Right kidney (tissue), 1 donor: ENCODE results near the gene PCIF1.
"Not testable (repeated sequence)": the region's sequence is repeated elsewhere in the genome, so short reads cannot be mapped to it uniquely, and the experiment has no call there.

Source experiments
- DNase-seq: peaks from one replicate; pipeline ENCODE4 v3.0.0-alpha.2; 2016

Gene PCIF1

DNA sequence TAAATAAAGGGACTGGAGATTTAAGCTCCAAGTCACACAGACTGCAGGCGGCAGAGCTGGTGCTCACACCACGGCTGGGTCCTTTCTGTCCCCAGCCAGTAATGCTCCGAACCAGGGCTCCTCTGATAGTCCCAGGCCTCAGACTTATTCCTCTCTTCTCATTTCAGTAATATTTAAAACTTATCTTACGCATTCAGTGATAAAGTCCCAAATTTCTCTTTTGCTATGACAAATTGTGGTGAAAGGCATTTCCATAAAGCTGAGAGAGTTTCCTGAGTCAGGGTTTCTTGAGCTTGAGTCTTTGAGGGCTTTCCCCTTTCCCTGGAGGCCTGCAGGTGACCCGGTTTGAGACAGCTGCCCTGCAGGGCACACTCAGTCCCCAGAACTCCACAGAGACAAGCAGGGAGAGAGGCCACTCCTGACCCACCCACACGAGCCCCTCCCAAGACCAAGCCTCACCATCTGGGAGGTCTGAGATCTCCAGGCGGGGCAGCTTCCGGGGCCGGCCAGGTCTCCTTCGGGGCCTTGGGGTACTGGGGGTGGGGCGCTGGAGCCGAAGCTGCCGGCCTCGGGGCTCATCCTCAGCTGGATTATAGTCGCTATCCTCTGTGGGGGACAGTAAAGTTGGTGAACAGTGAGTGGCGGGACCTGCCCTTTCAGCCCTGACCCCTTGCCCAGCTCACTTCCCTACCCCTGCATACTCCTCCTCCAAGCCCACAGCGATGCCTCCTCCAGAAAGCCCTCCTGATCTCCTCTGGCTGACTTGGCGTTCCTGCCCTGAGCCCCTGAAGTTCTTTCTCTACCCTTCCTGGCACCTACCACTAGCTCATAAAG, 30.9 kb downstream of the PCIF1 start:
- DNase-seq, result no peak

DNA sequence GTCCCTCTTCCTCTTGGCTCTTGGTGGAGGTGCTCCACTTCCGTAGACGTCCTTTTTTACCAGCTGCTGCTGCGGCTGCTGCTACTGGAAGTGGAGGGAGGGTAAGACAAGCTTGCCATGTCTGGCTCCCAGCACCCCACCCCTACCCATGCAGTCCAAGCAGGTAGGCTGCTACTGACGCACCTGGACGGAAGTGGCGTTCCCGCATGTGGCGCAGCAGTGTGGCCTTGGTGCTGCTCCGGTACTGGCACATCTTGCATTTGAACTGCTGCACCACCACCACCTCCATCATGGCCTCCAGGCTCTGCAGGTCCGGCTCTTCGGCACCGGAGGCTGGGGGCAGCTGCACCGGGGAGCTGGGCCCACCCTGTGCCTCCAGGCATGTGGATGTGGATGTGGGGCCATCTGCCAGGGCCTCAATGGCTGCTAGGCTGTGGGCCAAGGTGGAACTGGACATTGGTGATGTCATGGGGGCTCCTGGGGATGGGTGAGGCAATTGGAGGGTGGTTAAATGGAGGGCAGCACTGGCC, 33.1 kb downstream of the PCIF1 start:
- DNase-seq, result no peak

DNA sequence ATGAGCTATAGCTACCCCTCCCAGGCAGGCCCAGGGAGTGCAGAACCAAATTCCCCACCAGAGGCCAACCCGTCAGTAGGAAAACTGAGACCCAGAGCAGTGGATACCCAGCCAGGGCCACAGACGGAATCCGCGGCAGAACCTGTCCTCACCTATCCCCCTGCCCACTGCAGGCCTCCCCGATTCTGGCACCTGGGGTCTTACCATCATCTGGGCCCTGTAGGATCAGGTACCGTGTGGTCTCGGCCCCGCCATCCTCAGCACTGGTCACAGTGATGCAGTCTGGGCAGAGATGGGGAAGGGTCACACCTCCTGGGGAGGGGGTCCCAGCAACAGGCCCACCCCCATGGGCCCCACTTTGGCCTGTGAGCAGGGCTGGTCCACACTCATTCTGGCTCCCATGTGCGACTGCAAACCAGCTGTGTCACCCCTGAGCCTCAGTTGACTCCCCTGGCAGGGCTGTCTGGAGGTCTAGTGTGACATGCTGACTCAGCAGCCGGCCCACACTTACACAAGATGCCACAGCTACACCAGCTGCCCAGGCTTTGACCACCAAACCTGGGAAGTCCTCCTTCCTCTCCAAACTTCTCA, 33.7 kb downstream of the PCIF1 start:
- no peak for DNase-seq

DNA sequence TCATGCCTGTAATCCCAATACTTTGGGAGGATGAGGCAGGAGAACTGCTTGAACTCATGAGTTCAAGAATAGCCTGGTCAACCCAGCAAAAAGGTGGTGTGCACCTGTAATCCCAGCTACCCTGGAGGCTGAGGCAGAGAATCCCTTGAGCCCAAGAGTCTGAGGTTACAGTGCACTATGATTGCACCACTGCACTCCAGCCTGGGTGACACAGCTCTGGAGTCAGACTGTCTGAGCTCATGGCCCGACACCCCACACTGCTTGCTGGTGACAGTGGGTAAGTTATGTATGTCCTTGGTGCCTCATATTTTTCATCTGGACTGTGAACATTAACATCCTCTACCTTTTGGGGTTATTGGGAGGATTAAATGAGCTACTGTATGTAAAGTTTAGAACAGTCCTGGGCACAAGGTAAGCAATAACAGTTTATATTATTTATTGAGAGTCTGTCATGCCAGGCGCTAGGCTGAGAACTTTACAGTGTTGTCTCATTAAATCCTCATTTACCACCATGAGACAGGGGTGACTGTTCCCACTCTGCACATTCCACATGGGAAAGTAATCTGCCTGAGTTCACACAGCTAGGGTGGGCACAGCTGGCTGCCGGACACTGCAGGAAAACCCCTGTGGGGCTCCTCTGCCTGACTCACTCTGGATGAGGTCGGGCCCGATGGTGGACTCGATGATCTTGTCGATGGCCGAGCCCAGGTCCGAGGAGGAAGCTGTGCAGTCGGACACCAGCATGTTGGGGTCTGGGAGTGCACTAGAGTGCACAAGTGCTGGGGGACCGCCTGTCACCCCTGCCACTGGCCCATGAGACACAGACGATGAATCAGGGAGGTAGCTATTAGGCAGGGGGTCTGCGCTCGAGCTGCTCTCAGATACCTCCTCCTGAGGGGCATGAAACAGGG, 34.6 kb downstream of the PCIF1 start:
- DNase-seq, result no peak

DNA sequence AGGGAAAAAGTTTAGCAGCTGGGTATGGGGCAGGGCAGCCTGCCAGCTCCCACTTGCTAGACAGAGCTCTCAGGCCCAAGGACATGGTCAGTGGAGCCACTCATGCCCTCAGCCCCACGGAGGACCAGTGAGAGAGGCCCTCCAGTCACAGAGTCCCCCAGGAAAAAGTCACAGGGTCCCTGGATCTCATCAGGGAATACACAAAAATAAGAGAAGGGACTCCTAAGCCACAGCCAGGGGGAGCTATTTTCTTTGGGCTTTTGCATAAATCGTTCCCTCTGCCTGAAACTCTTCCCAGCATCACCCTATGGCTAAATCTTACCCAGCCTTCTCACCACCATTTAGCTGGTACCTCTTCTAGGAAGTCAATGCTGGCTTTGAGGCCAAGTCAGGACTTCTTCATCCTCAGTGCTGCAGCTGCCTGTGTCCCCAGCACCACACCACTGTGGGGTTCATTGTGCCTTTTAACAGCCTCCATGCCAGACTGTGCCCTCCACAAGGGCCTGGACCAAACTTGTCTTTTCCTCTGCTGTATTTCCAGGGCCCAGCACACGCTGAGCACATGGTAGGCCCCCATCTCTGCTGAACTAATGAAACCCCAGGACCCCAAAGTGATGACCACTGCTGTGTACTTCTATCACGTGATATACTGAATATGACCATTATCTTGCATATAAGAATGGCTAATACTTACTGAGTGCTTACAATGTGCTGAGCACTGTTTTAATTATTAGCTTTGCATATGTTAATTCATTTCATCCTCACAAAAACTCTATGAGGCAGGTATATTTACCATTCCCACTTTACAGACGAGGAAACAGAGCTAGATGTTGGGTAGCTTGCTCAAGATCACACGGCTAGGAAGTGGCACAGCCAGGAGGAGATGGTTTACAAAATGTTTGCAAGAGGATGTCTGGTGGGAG, 35.5 kb downstream of the PCIF1 start:
- DNase-seq, result no peak

DNA sequence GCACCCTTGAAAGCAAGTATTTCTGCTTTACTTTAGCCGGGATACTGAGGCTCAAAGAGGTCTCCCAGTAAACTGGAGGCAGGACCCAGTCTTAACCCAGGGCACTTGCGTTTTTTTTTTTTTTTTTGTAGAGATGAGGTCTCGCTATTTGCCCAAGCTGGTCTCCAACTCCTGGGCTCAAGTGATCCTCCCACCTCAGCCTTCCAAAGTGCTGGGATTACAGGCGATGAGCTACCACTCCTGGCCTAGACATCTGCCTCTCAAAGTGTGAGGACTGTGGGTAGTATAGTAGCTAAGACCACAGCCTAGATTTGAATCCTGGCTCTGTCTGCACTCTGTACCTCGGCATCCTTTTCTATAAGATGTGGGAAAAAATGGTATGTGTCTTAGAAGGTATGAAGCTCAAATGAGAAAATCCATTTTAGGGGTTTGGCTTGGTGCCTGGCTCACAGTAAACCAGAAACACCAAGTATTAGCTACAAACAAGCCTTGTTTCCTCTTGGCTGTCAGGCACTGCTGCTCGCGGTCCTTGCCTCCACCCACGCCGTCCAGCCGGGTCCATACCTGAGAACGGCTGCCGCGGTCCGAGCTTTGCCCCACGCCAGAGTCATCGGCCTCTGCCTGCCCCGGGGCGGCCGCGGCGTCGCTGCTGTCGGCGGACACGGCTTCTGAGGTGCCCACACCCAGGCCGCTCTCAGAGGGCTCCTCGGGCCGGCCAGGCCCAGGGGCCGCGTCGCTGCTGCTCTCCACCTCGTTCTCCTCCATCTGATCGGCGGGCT, 36.4 kb downstream of the PCIF1 start:
- DNase-seq, result no peak

DNA sequence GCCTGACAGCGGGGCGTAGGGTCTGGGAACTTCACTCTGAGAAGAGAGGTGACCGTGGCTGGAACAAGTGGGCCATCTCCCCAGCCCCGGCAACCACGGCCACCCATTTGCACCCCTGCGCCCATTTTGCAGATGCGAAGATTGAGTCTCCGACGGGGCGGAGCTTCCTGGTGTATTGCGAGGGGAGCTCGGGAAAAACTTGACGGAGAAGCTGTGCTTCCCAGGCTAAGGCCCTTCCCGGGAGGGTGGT, 36.9 kb downstream of the PCIF1 start:
- DNase-seq, result no peak

DNA sequence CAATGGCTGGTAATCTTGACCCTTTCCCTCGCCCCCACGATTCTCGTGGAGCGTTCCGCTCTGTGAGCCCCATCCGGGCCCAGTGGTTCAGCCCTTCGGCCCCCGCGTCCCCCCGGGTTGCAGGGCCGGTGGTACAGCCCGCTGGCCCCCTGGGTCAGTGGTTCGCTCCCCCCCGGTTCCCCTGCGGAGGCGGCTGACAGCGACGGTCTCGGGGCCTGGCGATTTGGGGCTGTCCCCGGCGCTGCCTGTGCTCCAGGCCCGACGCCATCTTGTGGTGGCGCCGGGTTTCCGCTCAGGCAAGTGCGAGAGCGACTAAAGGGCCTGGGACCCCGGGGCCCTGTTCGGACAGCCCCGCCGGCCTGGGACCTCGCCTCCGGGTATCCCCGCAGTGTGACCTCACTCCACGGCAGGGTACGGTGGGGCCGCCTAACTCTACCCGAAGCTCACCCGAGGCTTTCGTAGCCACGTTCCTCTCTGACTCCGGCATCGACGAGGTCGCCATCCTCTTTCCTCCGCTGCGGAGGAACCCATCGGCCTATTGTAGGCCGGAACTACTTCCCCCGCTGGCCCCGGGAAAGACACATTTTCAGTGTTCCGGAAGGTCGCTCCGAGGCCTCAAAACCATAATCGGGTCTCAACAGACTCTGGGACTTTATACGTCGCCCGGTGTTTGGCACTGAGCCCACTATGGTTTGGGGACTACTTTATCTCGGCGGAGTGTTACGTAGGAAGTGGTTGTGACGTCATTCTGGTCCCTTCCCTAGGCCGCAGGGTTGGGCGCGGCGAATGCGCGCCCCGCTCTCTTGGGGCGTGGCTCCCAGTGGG, 37.4 kb downstream of the PCIF1 start, which contains the start of gene ZNF335:
TSS of gene ZNF335 (minus strand) at position 529 of the 825 bp plus-strand sequence. CDS start 793 bp downstream, outside the sequence.
- peak; percentile 100 for DNase-seq

DNA sequence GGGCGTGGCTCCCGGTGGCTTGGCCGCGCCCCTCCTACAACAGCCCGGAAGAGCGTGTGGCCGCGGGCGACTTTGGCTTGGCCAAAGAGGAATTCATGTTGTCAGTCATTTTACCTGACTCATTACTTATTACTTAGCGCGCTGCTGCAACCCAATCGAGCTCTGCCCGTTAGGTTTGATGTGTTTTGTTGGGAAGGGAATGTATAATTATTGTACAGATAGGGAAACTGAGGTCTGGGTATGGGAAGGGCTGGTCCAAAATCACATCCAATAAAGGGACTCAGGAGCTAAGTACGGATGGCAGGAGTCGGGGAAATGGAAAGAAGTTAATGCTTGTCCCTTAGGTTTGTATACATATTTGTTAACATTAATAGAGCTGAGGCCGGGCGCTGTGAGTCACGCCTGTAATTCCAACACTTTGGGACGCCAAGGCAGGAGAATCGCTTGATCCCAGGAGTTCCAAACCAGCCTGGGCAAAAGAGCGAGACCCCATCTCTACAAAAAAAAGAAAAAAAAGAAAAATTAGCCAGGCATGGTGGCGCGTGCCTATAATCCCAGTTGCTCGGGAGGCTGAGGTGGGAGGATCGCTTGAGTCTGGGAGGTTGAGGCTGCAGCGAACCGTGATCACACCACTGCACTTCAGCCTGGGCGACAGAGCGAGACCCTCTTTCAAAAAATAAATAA, 38.2 kb downstream of the PCIF1 start:
- DNase-seq, result no peak

DNA sequence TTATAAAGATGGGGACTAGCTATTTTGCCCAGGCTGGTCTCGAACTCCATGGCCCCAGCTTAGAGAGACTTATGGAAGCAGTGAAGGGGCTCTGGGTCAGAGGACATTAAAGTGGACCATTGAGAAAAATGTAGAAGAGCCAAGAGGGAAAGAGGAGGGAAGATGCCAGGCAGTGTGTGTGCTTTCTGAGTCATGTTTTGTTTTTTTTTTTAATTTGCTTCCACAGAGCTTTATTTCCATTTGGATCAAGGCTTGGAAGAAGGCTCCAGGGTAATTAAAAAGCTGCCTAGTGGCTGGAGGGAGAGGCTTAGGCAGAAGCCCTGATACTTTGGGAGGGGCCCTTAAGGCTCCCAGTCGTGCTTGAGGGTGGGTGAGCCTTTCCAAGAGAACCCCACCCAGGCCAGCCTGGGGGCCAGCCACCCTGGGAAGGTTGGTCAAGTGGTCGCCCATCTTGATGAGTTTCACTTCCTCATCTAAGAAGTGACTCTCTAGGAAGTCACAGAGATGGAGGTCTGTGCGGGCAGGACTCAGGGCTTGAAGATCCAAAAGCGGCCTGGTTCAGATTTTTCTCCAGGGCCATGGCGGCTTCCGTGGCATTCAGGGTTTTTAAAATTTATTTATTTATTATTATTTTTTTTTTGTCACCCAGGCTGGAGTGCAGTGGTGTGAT, 40.5 kb downstream of the PCIF1 start:
- DNase-seq, result no peak

DNA sequence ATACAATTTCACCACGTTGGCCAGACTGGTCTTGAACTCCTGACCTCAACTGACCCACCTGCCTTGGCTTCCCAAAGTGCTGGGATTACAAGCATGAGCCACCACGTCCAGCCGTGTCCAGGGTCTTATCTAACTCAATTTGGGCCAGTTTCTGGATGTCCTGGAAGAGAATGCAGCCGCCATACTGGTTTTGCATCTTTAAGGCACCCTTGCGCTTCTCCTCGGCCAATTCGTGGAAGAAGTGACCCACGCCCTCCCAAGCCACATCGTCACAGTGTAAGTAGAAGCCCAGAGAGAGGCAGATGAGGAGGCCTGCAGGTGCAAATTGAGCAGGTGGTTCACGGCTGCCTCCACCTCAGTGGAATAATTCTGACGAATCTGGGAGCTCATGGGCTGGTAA, 41.2 kb downstream of the PCIF1 start:
- no peak for DNase-seq

DNA sequence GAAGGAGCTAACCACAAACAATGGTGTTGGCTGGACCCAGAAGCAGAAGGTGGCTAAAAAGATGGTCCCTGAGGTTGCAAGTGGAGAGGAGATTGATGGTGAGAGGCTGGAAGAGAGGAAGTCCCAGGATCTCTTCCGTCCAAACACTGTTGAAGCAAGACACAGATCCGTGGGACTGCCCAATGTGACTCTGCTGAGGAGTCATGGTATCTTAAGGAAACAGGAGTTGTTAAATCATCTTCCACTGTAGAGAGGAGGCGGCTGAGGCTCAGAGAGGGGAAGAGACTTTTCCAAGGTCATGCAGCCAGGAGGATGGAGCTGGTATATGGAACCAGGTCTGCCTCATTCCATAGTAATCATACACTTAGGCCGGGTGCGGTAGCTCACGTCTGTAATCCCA, 41.6 kb downstream of the PCIF1 start:
- no peak for DNase-seq

DNA sequence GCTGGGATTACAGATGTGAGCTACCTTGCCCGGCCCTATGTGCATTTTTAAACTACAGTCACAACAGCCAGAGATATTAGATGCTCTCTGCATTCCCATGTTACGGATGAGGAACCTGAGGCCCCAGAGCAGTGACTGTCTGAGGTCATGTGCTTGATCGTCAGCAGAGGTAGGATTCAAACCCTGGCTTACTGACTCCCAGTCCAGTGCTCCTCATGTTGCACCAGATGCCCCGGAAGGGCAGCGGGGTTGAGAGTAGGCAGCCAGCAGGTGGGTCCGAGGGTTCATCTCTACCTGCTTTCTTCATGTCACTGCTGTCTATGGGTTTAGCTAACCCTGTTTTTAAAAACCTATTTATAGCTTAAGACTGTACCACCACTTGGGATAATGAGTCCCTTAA, 46.8 kb downstream of the PCIF1 start:
- DNase-seq, result no peak

DNA sequence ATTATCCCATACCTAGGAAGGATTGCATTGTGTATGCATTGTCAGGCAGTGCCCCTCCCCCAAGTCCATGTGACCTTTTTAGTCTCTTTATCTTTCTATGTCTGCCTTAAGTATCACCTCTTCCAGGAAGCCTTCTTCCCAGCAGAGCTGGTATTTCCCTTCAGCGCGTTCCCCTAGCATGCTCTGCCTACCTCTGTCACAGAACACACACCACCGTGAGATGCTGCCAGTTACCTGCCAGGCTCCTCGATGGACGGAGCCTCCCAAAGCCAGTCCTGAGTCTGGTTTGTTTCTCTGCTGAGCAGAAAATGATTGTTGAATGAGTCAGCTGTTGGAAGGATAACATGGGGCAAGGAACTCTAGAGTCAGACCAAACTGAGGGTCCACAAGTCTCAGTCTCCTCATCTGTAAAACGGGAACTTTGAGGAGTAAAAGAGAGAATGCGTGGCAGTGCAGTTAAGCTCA, 48.8 kb downstream of the PCIF1 start:
- DNase-seq, result no peak

DNA sequence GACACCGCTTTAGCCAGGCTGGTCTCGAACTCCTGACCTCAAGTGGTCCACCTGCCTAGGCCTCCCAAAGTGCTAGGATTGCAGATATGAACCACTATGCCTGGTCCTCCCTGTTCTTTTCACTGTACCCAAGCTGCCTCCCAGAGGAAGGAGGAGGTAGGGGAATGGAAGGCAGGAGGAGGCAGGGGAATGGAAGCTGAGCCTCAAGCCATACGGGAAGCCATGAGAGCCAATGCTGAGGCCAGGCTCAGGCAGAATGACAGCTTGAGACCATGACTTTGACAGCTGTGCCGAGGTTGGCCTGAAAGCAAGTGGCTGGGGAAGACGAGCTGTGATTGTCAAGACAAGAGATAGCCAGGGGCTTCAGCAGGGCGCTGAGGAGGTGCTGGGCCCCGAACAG, 51.1 kb downstream of the PCIF1 start:
- DNase-seq, result no peak

DNA sequence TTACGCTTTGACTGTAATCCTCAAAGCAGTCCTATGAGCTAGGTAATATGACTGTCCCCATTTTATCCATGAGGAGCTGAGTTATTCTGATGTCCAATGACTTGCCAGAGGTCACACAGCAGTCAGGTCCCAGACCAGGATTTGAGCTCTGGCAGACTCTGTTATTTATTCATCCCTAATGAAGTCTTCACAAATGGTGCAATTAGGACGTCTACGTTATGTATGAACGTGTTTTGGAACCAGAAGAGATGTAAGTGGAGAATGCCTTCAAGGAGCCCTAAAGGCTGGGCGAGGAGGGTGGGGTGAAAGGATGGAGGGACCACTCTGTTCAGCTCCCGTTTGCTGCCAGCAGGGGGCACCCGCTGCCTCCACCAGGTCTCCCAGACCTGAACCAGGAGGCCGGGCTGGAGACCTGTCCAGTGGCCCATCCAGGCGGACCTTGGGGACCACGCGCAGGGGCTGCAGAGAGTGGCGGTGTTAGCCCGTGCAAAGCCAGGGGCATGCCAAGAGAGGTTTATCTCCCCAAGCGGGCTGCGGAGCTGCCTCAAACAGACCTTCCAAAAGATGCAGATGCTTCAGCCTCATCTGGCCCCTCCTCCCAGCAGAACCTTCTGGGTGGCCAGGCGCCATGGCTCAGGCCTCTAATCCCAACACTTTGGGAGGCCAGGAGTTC, 52.8 kb downstream of the PCIF1 start:
- DNase-seq, result peak; percentile 40

DNA sequence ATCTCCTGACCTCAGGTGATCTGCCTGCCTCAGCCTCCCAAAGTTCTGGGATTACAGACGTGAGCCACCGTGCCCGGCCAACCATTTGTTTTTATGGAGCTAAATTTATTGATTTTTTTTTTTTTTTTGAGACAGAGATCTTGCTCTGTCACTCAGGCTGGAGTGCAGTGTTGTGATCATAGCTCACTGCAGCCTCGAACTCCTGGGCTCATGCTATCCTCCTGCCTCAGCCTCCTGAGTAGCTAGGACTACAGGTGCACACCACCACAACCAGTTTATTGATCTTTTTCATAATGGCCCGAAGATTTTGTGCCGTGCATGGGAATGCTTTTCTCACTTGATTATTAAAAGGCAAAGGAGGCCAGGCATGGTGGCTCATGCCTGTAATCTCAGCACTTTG, 54.3 kb downstream of the PCIF1 start:
- DNase-seq, result not testable (repeated sequence)

DNA sequence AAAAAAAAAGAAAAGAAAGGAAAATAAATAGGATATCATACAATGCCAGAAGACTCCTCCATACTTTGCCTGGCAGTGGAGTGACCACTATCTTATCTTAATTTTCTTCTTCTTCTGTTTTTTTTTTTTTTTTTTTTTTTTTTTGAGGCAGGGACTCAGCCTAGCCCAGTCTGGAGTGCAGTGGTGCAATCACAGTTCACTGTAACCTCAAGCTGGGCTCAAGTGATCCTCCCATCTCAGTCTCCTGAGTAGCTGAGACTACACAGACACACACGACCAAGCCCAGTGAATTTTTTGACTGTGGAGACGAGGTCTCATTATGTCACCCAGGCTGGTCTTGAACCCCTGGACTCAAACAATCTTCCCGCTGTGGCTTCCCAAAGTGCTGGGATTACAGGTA, 57.1 kb downstream of the PCIF1 start:
- DNase-seq, result no peak
